Limb (tissue), 2 donors: Measurements from ENCODE around the gene FLT3LG.

Experiments used
- DNase-seq, 2 donors: peaks; one replicate each; pipeline ENCODE4 v3.0.0-alpha.2; 2016; ENCODE audit errors: extremely low spot score in 2 of 2

Gene FLT3LG

GRCh38 chr19:49487277-49488045 is 13.4 kb downstream of the FLT3LG start, which contains the start of gene RPL13A:
RPL13A (plus strand) TSS chr19:49487608; CDS start chr19:49487630, 22 bp downstream.
- DNase-seq, result peak; percentile 99 to 100

GRCh38 chr19:49488046-49488862 is 14.2 kb downstream of the FLT3LG start:
- no peak for DNase-seq

- no peak for DNase-seq
Observed at GRCh38 chr19:49488863-49489537, 15.0 kb downstream of the FLT3LG start.

- no peak for DNase-seq
Observed at GRCh38 chr19:49489601-49490167, 15.7 kb downstream of the FLT3LG start.

- DNase-seq, result no peak
Observed at GRCh38 chr19:49490287-49491029, 16.4 kb downstream of the FLT3LG start.

- no peak for DNase-seq
Observed at GRCh38 chr19:49491030-49491803, 17.2 kb downstream of the FLT3LG start.

GRCh38 chr19:49491804-49492572 is 18.0 kb downstream of the FLT3LG start:
- no peak for DNase-seq

GRCh38 chr19:49492573-49493405 is 18.8 kb downstream of the FLT3LG start:
- DNase-seq, result no peak

- no peak for DNase-seq
Observed at GRCh38 chr19:49496574-49497008, 22.6 kb downstream of the FLT3LG start.

GRCh38 chr19:49497047-49497788 is 23.2 kb downstream of the FLT3LG start:
- DNase-seq, result peak in 1 of 2 donors; percentile 50

GRCh38 chr19:49497789-49498103 is 23.7 kb downstream of the FLT3LG start:
- DNase-seq, result no peak

GRCh38 chr19:49498475-49498874 is 24.5 kb downstream of the FLT3LG start:
- DNase-seq, result no peak

- DNase-seq, result no peak
Observed at GRCh38 chr19:49499030-49499670, 25.1 kb downstream of the FLT3LG start.

GRCh38 chr19:49502866-49503581 is 29.0 kb downstream of the FLT3LG start:
- peak; percentile 74 to 78 for DNase-seq

- no peak for DNase-seq
Observed at GRCh38 chr19:49503582-49503962, 29.6 kb downstream of the FLT3LG start.

- DNase-seq, result no peak
Observed at GRCh38 chr19:49506575-49507105, 32.6 kb downstream of the FLT3LG start.
